DOHH2 (cell line): ENCODE data around the gene KIF5C.

Source experiments
- H3F3A ChIP-seq: fragments of 200-600 bp; sonication (generic), shearing (Covaris generic); 2 replicates; pipeline ENCODE4 v1.6.0; 2016; ENCODE audit warnings: antibody characterized with exemption, mild to moderate bottlenecking; ENCODE audit not compliant: control insufficient read depth, insufficient read depth
- H3K27ac ChIP-seq: fragments of 200-600 bp; sonication (generic); 2 replicates; pipeline ENCODE4 v1.5.1; 2014; ENCODE audit warnings: low read depth, mild to moderate bottlenecking, low read length, moderate library complexity
- H3K27me3 ChIP-seq: fragments of 200-600 bp; sonication (generic); 2 replicates; pipeline ENCODE4 v1.6.1; 2014; ENCODE audit warnings: mild to moderate bottlenecking, low read length, mixed read lengths; ENCODE audit not compliant: control insufficient read depth
- H3K36me3 ChIP-seq: fragments of 200-600 bp; sonication (generic); 2 replicates; pipeline ENCODE4 v1.6.1; 2014; ENCODE audit warnings: mild to moderate bottlenecking, low read length, moderate library complexity, mixed read lengths; ENCODE audit not compliant: control insufficient read depth
- H3K4me1 ChIP-seq: fragments of 200-600 bp; sonication (generic); 2 replicates; pipeline ENCODE4 v1.6.1; 2014; ENCODE audit warnings: mild to moderate bottlenecking, low read length, mixed read lengths; ENCODE audit not compliant: control insufficient read depth
- H3K4me2 ChIP-seq: fragments of 200-600 bp; sonication (generic); 2 replicates; pipeline ENCODE4 v1.6.0; 2014; ENCODE audit warnings: mild to moderate bottlenecking, low read length, moderate library complexity
- H3K4me3 ChIP-seq: fragments of 200-600 bp; sonication (generic); 2 replicates; pipeline ENCODE4 v1.5.1; 2014; ENCODE audit warnings: mild to moderate bottlenecking, low read length, mixed read lengths
- H3K79me2 ChIP-seq: fragments of 200-600 bp; sonication (generic); 2 replicates; pipeline ENCODE4 v1.6.1; 2014; ENCODE audit warnings: mild to moderate bottlenecking, low read length, mixed read lengths; ENCODE audit not compliant: control insufficient read depth
- H3K9me2 ChIP-seq: fragments of 200-600 bp; sonication (generic); replicated peaks from 2 replicates; pipeline ENCODE4 v1.6.1; 2014; ENCODE audit warnings: mild to moderate bottlenecking, low read length, mixed read lengths; ENCODE audit not compliant: control insufficient read depth
- H3K9me3 ChIP-seq: fragments of 200-600 bp; sonication (generic); 2 replicates; pipeline ENCODE4 v1.6.1; 2014; ENCODE audit warnings: antibody characterized with exemption, low read length, mixed read lengths; ENCODE audit not compliant: control insufficient read depth, insufficient read depth
- H4K20me1 ChIP-seq: fragments of 200-600 bp; sonication (generic); 2 replicates; pipeline ENCODE4 v1.6.0; 2014; ENCODE audit warnings: low read depth, mild to moderate bottlenecking, antibody characterized with exemption, low read length, moderate library complexity; ENCODE audit not compliant: control insufficient read depth, insufficient read depth
- EZH2phosphoT487 ChIP-seq: fragments of 200-600 bp; sonication (generic); IDR thresholded peaks from 2 replicates; pipeline ENCODE4 v1.6.1; 2017; ENCODE audit warnings: borderline replicate concordance, mild to moderate bottlenecking, antibody characterized with exemption, low read length, moderate library complexity, mixed read lengths
- TF ChIP-seq, protein P1 (sequence below): fragments of 200-600 bp; sonication (generic); IDR thresholded peaks from one replicate; pipeline ENCODE4 v1.5.1; 2014; ENCODE audit warnings: antibody characterized with exemption, mild to moderate bottlenecking, low read depth, low read length; ENCODE audit not compliant: poor library complexity, severe bottlenecking

Gene KIF5C

GRCh38 chr2:149056541-149057255 lies 181.7 kb downstream of the KIF5C start:
- TF ChIP-seq, protein P1, sequence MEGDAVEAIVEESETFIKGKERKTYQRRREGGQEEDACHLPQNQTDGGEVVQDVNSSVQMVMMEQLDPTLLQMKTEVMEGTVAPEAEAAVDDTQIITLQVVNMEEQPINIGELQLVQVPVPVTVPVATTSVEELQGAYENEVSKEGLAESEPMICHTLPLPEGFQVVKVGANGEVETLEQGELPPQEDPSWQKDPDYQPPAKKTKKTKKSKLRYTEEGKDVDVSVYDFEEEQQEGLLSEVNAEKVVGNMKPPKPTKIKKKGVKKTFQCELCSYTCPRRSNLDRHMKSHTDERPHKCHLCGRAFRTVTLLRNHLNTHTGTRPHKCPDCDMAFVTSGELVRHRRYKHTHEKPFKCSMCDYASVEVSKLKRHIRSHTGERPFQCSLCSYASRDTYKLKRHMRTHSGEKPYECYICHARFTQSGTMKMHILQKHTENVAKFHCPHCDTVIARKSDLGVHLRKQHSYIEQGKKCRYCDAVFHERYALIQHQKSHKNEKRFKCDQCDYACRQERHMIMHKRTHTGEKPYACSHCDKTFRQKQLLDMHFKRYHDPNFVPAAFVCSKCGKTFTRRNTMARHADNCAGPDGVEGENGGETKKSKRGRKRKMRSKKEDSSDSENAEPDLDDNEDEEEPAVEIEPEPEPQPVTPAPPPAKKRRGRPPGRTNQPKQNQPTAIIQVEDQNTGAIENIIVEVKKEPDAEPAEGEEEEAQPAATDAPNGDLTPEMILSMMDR = no peak
- TF ChIP-seq EZH2phosphoT487 = no peak
- Histone ChIP-seq H3K36me3 (no peaks in the 10 kb centered on the region), H3K4me2 (no peak overlapping the region), H4K20me1 (no peaks in the 10 kb centered on the region), H3K27ac (no peak overlapping the region), H3K9me2 (no peaks in the 10 kb centered on the region), H3K27me3 (no peaks in the 10 kb centered on the region), H3K4me1 (0 out of 2 replicates have a peak, but pooled peaks cover 3% of the 10 kb centered on the region), H3F3A (no peaks in the 10 kb centered on the region), H3K4me3 (no peak overlapping the region), H3K79me2 (peaks cover 27% of the 10 kb centered on the region), H3K9me3 (no peaks in the 10 kb centered on the region)

- H3K79me2 ChIP-seq = peaks cover 27% of the 10 kb centered on the region
- H3K4me3 ChIP-seq = no peak overlapping the region
- H3K9me3 ChIP-seq = no peaks in the 10 kb centered on the region
- no peaks in the 10 kb centered on the region for H3K9me2 ChIP-seq
- TF ChIP-seq, protein P1 = no peak
- no peak for TF ChIP-seq EZH2phosphoT487
- H3K27ac ChIP-seq = no peak overlapping the region
- no peaks in the 10 kb centered on the region for H3F3A ChIP-seq
- no peaks in the 10 kb centered on the region for H4K20me1 ChIP-seq
- H3K27me3 ChIP-seq = no peaks in the 10 kb centered on the region
- no peak overlapping the region for H3K4me2 ChIP-seq
- H3K36me3 ChIP-seq = no peaks in the 10 kb centered on the region
- peaks cover 4% of the 10 kb centered on the region for H3K4me1 ChIP-seq
Measured at GRCh38 chr2:149057401-149057800, 182.4 kb downstream of the KIF5C start.

DNA sequence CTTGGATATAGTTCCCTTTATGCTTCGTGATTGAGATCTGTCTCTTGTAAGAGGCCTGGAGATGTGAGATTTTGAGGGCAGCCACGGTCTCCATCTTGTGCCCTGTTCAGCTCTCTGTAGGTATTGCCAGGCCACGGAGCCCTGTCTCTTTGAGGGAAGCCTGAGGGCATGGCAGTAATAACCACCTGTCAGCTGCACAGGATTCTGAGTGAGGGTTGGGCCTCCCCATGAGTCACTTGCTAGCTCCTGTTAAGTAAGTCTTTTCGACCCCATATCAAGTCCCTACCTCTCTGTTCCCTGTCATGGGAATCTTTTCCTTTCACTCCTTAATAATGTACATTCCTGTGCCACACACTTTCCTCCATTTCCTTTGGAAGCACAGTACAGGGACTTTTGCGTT lies 183.9 kb downstream of the KIF5C start:
- H3F3A ChIP-seq = no peaks in the 10 kb centered on the region
- TF ChIP-seq, protein P1 = no peak
- no peak for TF ChIP-seq EZH2phosphoT487

More for the DNA sequence above, 183.9 kb downstream of the KIF5C start:
- no peak overlapping the region for H3K4me3 ChIP-seq
- no peak overlapping the region for H3K4me2 ChIP-seq
- no peaks in the 10 kb centered on the region for H3K9me3 ChIP-seq
- no peak overlapping the region for H3K27ac ChIP-seq
- H3K9me2 ChIP-seq = no peaks in the 10 kb centered on the region
- H3K27me3 ChIP-seq = no peaks in the 10 kb centered on the region
- H3K79me2 ChIP-seq = peaks cover 19% of the 10 kb centered on the region
- H3K4me1 ChIP-seq = peaks cover 9% of the 10 kb centered on the region
- H3K36me3 ChIP-seq = no peaks in the 10 kb centered on the region
- no peaks in the 10 kb centered on the region for H4K20me1 ChIP-seq
